HEK293 (cell line): ENCODE results near the gene HM13.
A peak's percentile ranks its signal among the peaks of the same experiment; 100 is the strongest.

ENCODE experiments used
- CTCF ChIP-seq: fragments of 450-650 bp; formaldehyde crosslinking; IDR thresholded peaks from 2 replicates; pipeline ENCODE4 v1.5.1; 2016; ENCODE audit warnings: missing biosample characterization, missing genetic modification characterization
- GFI1B ChIP-seq: fragments of 450-650 bp; formaldehyde crosslinking; IDR thresholded peaks from 2 replicates; pipeline ENCODE4 v1.5.1; 2016; ENCODE audit warnings: missing biosample characterization, missing genetic modification characterization
- GLI2 ChIP-seq: fragments of 450-650 bp; formaldehyde crosslinking; IDR thresholded peaks from 2 replicates; pipeline ENCODE4; 2017; ENCODE audit warnings: missing biosample characterization, missing genetic modification characterization, low read depth, borderline replicate concordance
- HOXA7 ChIP-seq: sonication (generic); formaldehyde crosslinking; IDR thresholded peaks from 2 replicates; pipeline ENCODE4 v1.8.1; 2022; ENCODE audit warnings: missing genetic modification reagents, borderline replicate concordance
- HOXD13 ChIP-seq: sonication (generic); formaldehyde crosslinking; IDR thresholded peaks from 2 replicates; pipeline ENCODE4 v1.8.0; 2022; ENCODE audit warnings: missing genetic modification reagents, borderline replicate concordance
- KLF10 ChIP-seq: fragments of 450-650 bp; IDR thresholded peaks from 2 replicates; pipeline ENCODE4 v1.5.1; 2018; ENCODE audit warnings: missing biosample characterization, mild to moderate bottlenecking, missing genetic modification characterization
- MYNN ChIP-seq: fragments of 450-650 bp; formaldehyde crosslinking; IDR thresholded peaks from 2 replicates; pipeline ENCODE4 v1.5.1; 2016; ENCODE audit warnings: missing biosample characterization, missing genetic modification characterization, borderline replicate concordance
- PRDM10 ChIP-seq: fragments of 450-650 bp; formaldehyde crosslinking; IDR thresholded peaks from 2 replicates; pipeline ENCODE4 v1.5.1; 2016; ENCODE audit warnings: missing biosample characterization, missing genetic modification characterization
- PRDM2 ChIP-seq: fragments of 450-650 bp; formaldehyde crosslinking; IDR thresholded peaks from 2 replicates; pipeline ENCODE4 v1.5.1; 2016; ENCODE audit warnings: missing biosample characterization, missing genetic modification characterization, borderline replicate concordance
- ZBTB17 ChIP-seq: fragments of 450-650 bp; formaldehyde crosslinking; IDR thresholded peaks from 2 replicates; pipeline ENCODE4 v1.5.1; 2016; ENCODE audit warnings: missing biosample characterization, missing genetic modification characterization
- ZBTB6 ChIP-seq: fragments of 450-650 bp; formaldehyde crosslinking; IDR thresholded peaks from 2 replicates; pipeline ENCODE4 v1.5.1; 2017; ENCODE audit warnings: missing biosample characterization, missing genetic modification characterization
- ZNF138 ChIP-seq: fragments of 450-650 bp; formaldehyde crosslinking; IDR thresholded peaks from 2 replicates; pipeline ENCODE4 v1.5.1; 2016; ENCODE audit warnings: missing biosample characterization, missing genetic modification characterization, borderline replicate concordance
- ZNF214 ChIP-seq: fragments of 450-650 bp; formaldehyde crosslinking; IDR thresholded peaks from 2 replicates; pipeline ENCODE4 v1.5.1; 2017; ENCODE audit warnings: missing biosample characterization, mild to moderate bottlenecking, missing genetic modification characterization, borderline replicate concordance
- ZNF350 ChIP-seq: fragments of 450-650 bp; formaldehyde crosslinking; IDR thresholded peaks from 2 replicates; pipeline ENCODE4 v1.5.0; 2017; ENCODE audit warnings: missing biosample characterization, mild to moderate bottlenecking, missing genetic modification characterization
- ZNF549 ChIP-seq: fragments of 450-650 bp; IDR thresholded peaks from 2 replicates; pipeline ENCODE4 v1.5.1; 2018; ENCODE audit warnings: missing biosample characterization, missing genetic modification characterization, mild to moderate bottlenecking, inconsistent platforms, moderate library complexity
- ZNF623 ChIP-seq: fragments of 450-650 bp; formaldehyde crosslinking; IDR thresholded peaks from 2 replicates; pipeline ENCODE4 v1.5.1; 2016; ENCODE audit warnings: missing biosample characterization, missing genetic modification characterization
- ZNF791 ChIP-seq: fragments of 450-650 bp; formaldehyde crosslinking; IDR thresholded peaks from 2 replicates; pipeline ENCODE4 v1.5.1; 2016; ENCODE audit warnings: missing biosample characterization, missing genetic modification characterization
- ZSCAN30 ChIP-seq: fragments of 450-650 bp; IDR thresholded peaks from 2 replicates; pipeline ENCODE4 v1.5.1; 2018; ENCODE audit warnings: missing biosample characterization, mild to moderate bottlenecking, missing genetic modification characterization, moderate library complexity
- TF ChIP-seq, protein P1 (sequence below): fragments of 450-650 bp; formaldehyde crosslinking; IDR thresholded peaks from 2 replicates; pipeline ENCODE4 v1.5.1; 2016; ENCODE audit warnings: missing biosample characterization, missing genetic modification characterization
- TF ChIP-seq, protein P2 (sequence below): fragments of 450-650 bp; formaldehyde crosslinking; IDR thresholded peaks from 2 replicates; pipeline ENCODE4 v1.5.1; 2016; ENCODE audit warnings: missing biosample characterization, missing genetic modification characterization
- TF ChIP-seq, protein P3 (sequence below): fragments of 450-650 bp; formaldehyde crosslinking; optimal IDR thresholded peaks from 2 replicates; pipeline ENCODE3; 2016; ENCODE audit warnings: missing biosample characterization, mild to moderate bottlenecking, missing genetic modification characterization

The HM13 gene

DNA sequence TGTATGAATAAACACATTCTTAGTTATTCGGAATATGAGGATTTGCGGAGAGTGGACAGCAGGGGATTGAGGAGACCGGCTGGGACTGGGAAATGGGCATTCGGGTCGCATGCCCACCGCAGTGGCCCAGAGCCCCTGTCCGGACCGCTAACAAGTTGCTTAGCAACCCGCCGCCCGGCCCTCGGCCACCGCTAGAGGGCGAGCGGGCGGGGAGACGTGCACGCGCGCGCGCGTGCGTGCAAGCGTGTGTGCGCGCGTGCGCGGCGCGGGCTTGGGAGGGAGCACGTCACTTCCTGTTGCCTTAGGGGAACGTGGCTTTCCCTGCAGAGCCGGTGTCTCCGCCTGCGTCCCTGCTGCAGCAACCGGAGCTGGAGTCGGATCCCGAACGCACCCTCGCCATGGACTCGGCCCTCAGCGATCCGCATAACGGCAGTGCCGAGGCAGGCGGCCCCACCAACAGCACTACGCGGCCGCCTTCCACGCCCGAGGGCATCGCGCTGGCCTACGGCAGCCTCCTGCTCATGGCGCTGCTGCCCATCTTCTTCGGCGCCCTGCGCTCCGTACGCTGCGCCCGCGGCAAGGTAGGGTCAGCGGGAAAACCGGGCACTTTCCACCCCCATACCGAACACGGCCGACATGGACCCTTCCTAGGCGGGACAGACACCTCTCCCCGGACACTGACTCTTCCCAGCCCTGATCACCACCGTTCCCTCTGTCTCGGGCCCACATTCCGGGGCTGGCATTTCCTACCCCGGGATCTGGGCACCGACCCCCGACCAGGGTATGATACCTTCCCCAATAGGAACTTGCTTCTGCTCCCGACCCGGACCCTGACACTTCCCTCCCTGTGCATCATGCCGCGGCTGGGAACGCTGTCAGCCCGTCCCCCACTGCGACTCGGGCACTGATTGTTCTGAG, at the start of gene HM13 (continued):
- TF ChIP-seq ZSCAN30 (peak; percentile 52), ZBTB6 (tag by site-specific recombination) (no peak), PRDM2 (tag by site-specific recombination) (no peak), PRDM10 (tag by site-specific recombination) (peak; percentile 74), GLI2 (tag by site-specific recombination) (no peak), ZBTB17 (tag by site-specific recombination) (peak; percentile 89), ZNF791 (tag by site-specific recombination) (no peak), HOXD13 (CRISPR knock-in tag) (peak; percentile 27; the same call in 1 of the 2 replicates), KLF10 (tag by site-specific recombination) (no peak; the same call in 1 of the 2 replicates), ZNF214 (no peak), ZNF623 (tag by site-specific recombination) (no peak), ZNF350 (tag by site-specific recombination) (no peak), ZNF549 (tag by site-specific recombination) (no peak), MYNN (tag by site-specific recombination) (no peak), HOXA7 (no peak), ZNF138 (tag by site-specific recombination) (no peak), CTCF (tag by site-specific recombination) (peak; percentile 88), GFI1B (0 out of 2 replicates have a peak, but pooled peaks have one; percentile 4)
- TF ChIP-seq, protein P1, sequence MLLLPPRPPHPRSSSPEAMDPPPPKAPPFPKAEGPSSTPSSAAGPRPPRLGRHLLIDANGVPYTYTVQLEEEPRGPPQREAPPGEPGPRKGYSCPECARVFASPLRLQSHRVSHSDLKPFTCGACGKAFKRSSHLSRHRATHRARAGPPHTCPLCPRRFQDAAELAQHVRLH (tag by site-specific recombination) = no peak
- TF ChIP-seq, protein P2, sequence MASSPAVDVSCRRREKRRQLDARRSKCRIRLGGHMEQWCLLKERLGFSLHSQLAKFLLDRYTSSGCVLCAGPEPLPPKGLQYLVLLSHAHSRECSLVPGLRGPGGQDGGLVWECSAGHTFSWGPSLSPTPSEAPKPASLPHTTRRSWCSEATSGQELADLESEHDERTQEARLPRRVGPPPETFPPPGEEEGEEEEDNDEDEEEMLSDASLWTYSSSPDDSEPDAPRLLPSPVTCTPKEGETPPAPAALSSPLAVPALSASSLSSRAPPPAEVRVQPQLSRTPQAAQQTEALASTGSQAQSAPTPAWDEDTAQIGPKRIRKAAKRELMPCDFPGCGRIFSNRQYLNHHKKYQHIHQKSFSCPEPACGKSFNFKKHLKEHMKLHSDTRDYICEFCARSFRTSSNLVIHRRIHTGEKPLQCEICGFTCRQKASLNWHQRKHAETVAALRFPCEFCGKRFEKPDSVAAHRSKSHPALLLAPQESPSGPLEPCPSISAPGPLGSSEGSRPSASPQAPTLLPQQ = peak; percentile 74; the same call in 1 of the 2 replicates
- TF ChIP-seq, protein P3, sequence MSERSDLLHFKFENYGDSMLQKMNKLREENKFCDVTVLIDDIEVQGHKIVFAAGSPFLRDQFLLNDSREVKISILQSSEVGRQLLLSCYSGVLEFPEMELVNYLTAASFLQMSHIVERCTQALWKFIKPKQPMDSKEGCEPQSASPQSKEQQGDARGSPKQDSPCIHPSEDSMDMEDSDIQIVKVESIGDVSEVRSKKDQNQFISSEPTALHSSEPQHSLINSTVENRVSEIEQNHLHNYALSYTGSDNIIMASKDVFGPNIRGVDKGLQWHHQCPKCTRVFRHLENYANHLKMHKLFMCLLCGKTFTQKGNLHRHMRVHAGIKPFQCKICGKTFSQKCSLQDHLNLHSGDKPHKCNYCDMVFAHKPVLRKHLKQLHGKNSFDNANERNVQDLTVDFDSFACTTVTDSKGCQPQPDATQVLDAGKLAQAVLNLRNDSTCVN (tag by site-specific recombination) = peak; percentile 99
